Liver (tissue), 9 donors: ENCODE data around the gene SLC66A2. TPM values are rescaled to one million over a fixed set of nuclear protein-coding genes. Genes with fewer than 3 reads are reported as not detected.

Experiments used
- DNase-seq: peaks from one replicate; pipeline ENCODE4 v3.0.0-alpha.2; 2017; ENCODE audit warnings: low spot score
- H3K27ac ChIP-seq, 2 donors: one replicate each; pipeline ENCODE4 v1.7.0; 2013; ENCODE audit warnings: inconsistent platforms in 2 of 2, low read length in 2 of 2, control low read depth in 1 of 2, low read depth in 1 of 2, mild to moderate bottlenecking in 1 of 2
- H3K27me3 ChIP-seq, 4 donors: one replicate each; pipeline versions ENCODE4 v1.6.1 to v1.7.0; 2013; ENCODE audit warnings: low read length in 3 of 4, inconsistent platforms in 1 of 4, mild to moderate bottlenecking in 1 of 4, moderate library complexity in 1 of 4; ENCODE audit not compliant: control insufficient read depth in 4 of 4, insufficient read depth in 4 of 4
- H3K36me3 ChIP-seq, 4 donors: one replicate each; pipeline versions ENCODE4 v1.6.1 to v1.7.0; 2013; ENCODE audit warnings: low read length in 3 of 4, mild to moderate bottlenecking in 3 of 4, low read depth in 1 of 4, moderate library complexity in 1 of 4; ENCODE audit not compliant: control insufficient read depth in 4 of 4, insufficient read depth in 3 of 4
- H3K4me1 ChIP-seq, 4 donors: one replicate each; pipeline versions ENCODE4 v1.6.1 to v1.7.0; 2013; ENCODE audit warnings: low read length in 3 of 4, mild to moderate bottlenecking in 3 of 4, moderate library complexity in 1 of 4; ENCODE audit not compliant: control insufficient read depth in 4 of 4, insufficient read depth in 4 of 4
- H3K4me3 ChIP-seq, 3 donors: one replicate each; pipeline versions ENCODE4 v1.6.1 to v1.7.0; 2013; ENCODE audit warnings: low read length in 3 of 3, control low read depth in 1 of 3, low read depth in 1 of 3, mild to moderate bottlenecking in 1 of 3
- H3K9ac ChIP-seq, 2 donors: one replicate each; pipeline ENCODE4 v1.7.0; 2013; ENCODE audit warnings: low read length in 2 of 2, mild to moderate bottlenecking in 2 of 2, moderate library complexity in 2 of 2, control low read depth in 1 of 2, low read depth in 1 of 2
- H3K9me3 ChIP-seq, 4 donors: one replicate each; pipeline versions ENCODE4 v1.6.1 to v1.7.0; 2013; ENCODE audit warnings: low read length in 3 of 4; ENCODE audit not compliant: control insufficient read depth in 4 of 4
- EGR1 ChIP-seq, 2 donors: IDR thresholded peaks; 2 replicates each; pipeline ENCODE4 v1.6.1; 2016 to 2018; ENCODE audit warnings: antibody characterized with exemption in 2 of 2, low read depth in 2 of 2
- FOXA1 ChIP-seq: IDR thresholded peaks from 2 replicates; pipeline ENCODE4 v1.6.1; 2016; ENCODE audit warnings: antibody characterized with exemption
- FOXA2 ChIP-seq: IDR thresholded peaks from 2 replicates; pipeline ENCODE4 v1.6.1; 2016; ENCODE audit warnings: antibody characterized with exemption
- GABPA ChIP-seq, 2 donors: IDR thresholded peaks in 1 of 2; conservative IDR thresholded peaks in 1 of 2; 2 replicates each; pipeline ENCODE4 v1.6.1; 2016; ENCODE audit warnings: antibody characterized with exemption in 2 of 2, mild to moderate bottlenecking in 1 of 2, moderate library complexity in 1 of 2
- HNF4A ChIP-seq, 2 donors: conservative IDR thresholded peaks; 2 replicates each; pipeline ENCODE4 v1.6.1; 2016; ENCODE audit warnings: antibody characterized with exemption in 2 of 2, mild to moderate bottlenecking in 2 of 2
- HNF4G ChIP-seq: IDR thresholded peaks from 2 replicates; pipeline ENCODE4 v1.6.1; 2016; ENCODE audit warnings: antibody characterized with exemption
- JUND ChIP-seq, 2 donors: IDR thresholded peaks; 2 replicates each; pipeline ENCODE4 v1.6.1; 2016; ENCODE audit warnings: antibody characterized with exemption in 2 of 2
- NR2F2 ChIP-seq: IDR thresholded peaks from 2 replicates; pipeline ENCODE4 v1.6.1; 2016; ENCODE audit warnings: antibody characterized with exemption
- RAD21 ChIP-seq, 2 donors: IDR thresholded peaks; 2 replicates each; pipeline ENCODE4 v1.6.1; 2016; ENCODE audit warnings: antibody characterized with exemption in 2 of 2, mild to moderate bottlenecking in 2 of 2
- RXRA ChIP-seq, 2 donors: IDR thresholded peaks; 2 replicates each; pipeline ENCODE4 v1.6.1; 2017 to 2018; ENCODE audit warnings: antibody characterized with exemption in 2 of 2, mild to moderate bottlenecking in 1 of 2
- SP1 ChIP-seq: IDR thresholded peaks from 2 replicates; pipeline ENCODE4 v1.6.1; 2018; ENCODE audit warnings: antibody characterized with exemption, mild to moderate bottlenecking
- TAF1 ChIP-seq: conservative IDR thresholded peaks from 2 replicates; pipeline ENCODE4 v1.6.1; 2016; ENCODE audit warnings: antibody characterized with exemption, mild to moderate bottlenecking
- YY1 ChIP-seq: IDR thresholded peaks from 2 replicates; pipeline ENCODE4 v1.6.1; 2016; ENCODE audit warnings: antibody characterized with exemption, mild to moderate bottlenecking
- WGBS: extraction: QIAGEN DNeasy Blood & Tissue Kit; methylation state at CpG from one replicate; pipeline ENCODE4 v1.1.7; 2013; 5-methylcytosine and 5-hydroxymethylcytosine counted together
- polyA plus RNA-seq, 2 donors: library from polyadenylated mRNA; stranded (reverse) in 1 of 2; unstranded in 1 of 2; fragments of 200-250 nt in 1 of 2; fragments of >200 nt in 1 of 2; fragmentation: Nextera tagmentation in 1 of 2; extraction: Ambion mirVana in 1 of 2; gene quantifications; one replicate each; pipeline versions ENCODE4 v1.2.1 to v1.2.3, GENCODE V29; 2013 to 2015
- total RNA-seq, 2 donors: library from RNA; depleted of rRNA; stranded (reverse); fragments of >200 nt; gene quantifications; one replicate each; pipeline ENCODE4 v1.2.3, GENCODE V29; 2014
- TF ChIP-seq, protein P1 (sequence below): IDR thresholded peaks from 2 replicates; pipeline ENCODE4 v1.6.1; 2016; ENCODE audit warnings: antibody characterized with exemption
- TF ChIP-seq, protein P2 (sequence below): IDR thresholded peaks from 2 replicates; pipeline ENCODE4 v1.6.1; 2016; ENCODE audit warnings: antibody characterized with exemption, mild to moderate bottlenecking
- TF ChIP-seq, protein P3 (sequence below): fragments of 150-350 bp; IDR thresholded peaks from 2 replicates; pipeline ENCODE4 v1.5.1; 2017; ENCODE audit warnings: improper control_type of control experiment, low read depth, low read length; ENCODE audit not compliant: missing input control
- TF ChIP-seq, protein P4 (sequence below): IDR thresholded peaks from 2 replicates; pipeline ENCODE4 v1.6.1; 2016; ENCODE audit warnings: antibody characterized with exemption
- TF ChIP-seq, protein P5 (sequence below): IDR thresholded peaks from 2 replicates; pipeline ENCODE4 v1.6.1; 2016; ENCODE audit warnings: antibody characterized with exemption
- donor health status: healthy.
- donor health status: healthy.
- donor health status: healthy.
- donor health status: healthy.
- donor health status: healthy.

SLC66A2 gene
- total and polyA plus RNA-seq, 4 donors: 47.8 to 107 (median 67.9) TPM

DNA sequence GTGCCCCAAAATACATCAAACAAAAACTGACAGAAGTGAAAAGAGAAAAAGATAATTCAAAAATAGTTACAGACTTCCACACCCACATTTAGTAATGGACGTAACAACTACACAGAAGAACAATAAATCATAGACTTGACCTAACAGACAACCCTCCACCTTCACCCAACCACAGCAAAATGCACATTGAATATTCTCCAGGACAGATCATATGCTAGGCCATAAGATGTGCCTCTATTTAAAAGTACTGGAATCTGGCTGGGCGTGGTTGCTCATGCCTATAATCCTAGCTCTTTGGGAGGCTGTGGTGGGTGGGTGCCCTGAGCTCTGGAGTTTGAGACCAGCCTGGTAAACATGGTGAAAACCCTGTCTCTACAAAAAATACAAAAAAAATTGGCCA, 20.0 kb downstream of the SLC66A2 start:
- no peak for DNase-seq
- peaks cover 3 to 24% (median 21%) of the 10 kb centered on the region in 4 donors for H3K36me3 ChIP-seq
- H3K9ac ChIP-seq: no peak overlapping the region
- TF ChIP-seq HNF4G (no peak), NR2F2 (no peak), GABPA (IDR thresholded peaks at IDR 0.05 in 1 of 2, conservative IDR thresholded peaks at IDR 0.05 in 1 of 2) (no peak), TAF1 (no peak), RXRA (IDR thresholded peaks at IDR 0.05) (no peak), JUND (IDR thresholded peaks at IDR 0.05) (no peak), FOXA2 (no peak), EGR1 (IDR thresholded peaks at IDR 0.05; ENCODE audit: low read depth in 2 of 2) (no peak), SP1 (no peak), YY1 (no peak), FOXA1 (no peak), RAD21 (IDR thresholded peaks at IDR 0.05) (no peak), HNF4A (conservative IDR thresholded peaks at IDR 0.05) (no peak)
- TF ChIP-seq, protein P1, sequence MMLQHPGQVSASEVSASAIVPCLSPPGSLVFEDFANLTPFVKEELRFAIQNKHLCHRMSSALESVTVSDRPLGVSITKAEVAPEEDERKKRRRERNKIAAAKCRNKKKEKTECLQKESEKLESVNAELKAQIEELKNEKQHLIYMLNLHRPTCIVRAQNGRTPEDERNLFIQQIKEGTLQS: no peak
- TF ChIP-seq, protein P2, sequence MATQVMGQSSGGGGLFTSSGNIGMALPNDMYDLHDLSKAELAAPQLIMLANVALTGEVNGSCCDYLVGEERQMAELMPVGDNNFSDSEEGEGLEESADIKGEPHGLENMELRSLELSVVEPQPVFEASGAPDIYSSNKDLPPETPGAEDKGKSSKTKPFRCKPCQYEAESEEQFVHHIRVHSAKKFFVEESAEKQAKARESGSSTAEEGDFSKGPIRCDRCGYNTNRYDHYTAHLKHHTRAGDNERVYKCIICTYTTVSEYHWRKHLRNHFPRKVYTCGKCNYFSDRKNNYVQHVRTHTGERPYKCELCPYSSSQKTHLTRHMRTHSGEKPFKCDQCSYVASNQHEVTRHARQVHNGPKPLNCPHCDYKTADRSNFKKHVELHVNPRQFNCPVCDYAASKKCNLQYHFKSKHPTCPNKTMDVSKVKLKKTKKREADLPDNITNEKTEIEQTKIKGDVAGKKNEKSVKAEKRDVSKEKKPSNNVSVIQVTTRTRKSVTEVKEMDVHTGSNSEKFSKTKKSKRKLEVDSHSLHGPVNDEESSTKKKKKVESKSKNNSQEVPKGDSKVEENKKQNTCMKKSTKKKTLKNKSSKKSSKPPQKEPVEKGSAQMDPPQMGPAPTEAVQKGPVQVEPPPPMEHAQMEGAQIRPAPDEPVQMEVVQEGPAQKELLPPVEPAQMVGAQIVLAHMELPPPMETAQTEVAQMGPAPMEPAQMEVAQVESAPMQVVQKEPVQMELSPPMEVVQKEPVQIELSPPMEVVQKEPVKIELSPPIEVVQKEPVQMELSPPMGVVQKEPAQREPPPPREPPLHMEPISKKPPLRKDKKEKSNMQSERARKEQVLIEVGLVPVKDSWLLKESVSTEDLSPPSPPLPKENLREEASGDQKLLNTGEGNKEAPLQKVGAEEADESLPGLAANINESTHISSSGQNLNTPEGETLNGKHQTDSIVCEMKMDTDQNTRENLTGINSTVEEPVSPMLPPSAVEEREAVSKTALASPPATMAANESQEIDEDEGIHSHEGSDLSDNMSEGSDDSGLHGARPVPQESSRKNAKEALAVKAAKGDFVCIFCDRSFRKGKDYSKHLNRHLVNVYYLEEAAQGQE: no peak
- TF ChIP-seq, protein P3, sequence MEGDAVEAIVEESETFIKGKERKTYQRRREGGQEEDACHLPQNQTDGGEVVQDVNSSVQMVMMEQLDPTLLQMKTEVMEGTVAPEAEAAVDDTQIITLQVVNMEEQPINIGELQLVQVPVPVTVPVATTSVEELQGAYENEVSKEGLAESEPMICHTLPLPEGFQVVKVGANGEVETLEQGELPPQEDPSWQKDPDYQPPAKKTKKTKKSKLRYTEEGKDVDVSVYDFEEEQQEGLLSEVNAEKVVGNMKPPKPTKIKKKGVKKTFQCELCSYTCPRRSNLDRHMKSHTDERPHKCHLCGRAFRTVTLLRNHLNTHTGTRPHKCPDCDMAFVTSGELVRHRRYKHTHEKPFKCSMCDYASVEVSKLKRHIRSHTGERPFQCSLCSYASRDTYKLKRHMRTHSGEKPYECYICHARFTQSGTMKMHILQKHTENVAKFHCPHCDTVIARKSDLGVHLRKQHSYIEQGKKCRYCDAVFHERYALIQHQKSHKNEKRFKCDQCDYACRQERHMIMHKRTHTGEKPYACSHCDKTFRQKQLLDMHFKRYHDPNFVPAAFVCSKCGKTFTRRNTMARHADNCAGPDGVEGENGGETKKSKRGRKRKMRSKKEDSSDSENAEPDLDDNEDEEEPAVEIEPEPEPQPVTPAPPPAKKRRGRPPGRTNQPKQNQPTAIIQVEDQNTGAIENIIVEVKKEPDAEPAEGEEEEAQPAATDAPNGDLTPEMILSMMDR: no peak
- TF ChIP-seq, protein P4, sequence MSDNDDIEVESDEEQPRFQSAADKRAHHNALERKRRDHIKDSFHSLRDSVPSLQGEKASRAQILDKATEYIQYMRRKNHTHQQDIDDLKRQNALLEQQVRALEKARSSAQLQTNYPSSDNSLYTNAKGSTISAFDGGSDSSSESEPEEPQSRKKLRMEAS: no peak
- TF ChIP-seq, protein P5, sequence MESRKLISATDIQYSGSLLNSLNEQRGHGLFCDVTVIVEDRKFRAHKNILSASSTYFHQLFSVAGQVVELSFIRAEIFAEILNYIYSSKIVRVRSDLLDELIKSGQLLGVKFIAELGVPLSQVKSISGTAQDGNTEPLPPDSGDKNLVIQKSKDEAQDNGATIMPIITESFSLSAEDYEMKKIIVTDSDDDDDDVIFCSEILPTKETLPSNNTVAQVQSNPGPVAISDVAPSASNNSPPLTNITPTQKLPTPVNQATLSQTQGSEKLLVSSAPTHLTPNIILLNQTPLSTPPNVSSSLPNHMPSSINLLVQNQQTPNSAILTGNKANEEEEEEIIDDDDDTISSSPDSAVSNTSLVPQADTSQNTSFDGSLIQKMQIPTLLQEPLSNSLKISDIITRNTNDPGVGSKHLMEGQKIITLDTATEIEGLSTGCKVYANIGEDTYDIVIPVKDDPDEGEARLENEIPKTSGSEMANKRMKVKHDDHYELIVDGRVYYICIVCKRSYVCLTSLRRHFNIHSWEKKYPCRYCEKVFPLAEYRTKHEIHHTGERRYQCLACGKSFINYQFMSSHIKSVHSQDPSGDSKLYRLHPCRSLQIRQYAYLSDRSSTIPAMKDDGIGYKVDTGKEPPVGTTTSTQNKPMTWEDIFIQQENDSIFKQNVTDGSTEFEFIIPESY: no peak
- H3K4me1 ChIP-seq: peaks cover 11 to 33% (median 26%) of the 10 kb centered on the region in 4 donors
- H3K27ac ChIP-seq: no peak overlapping the region
- no peaks in the 10 kb centered on the region for H3K27me3 ChIP-seq
- peaks cover 0 to 3% (median 2%) of the 10 kb centered on the region in 4 donors for H3K9me3 ChIP-seq
- over 99% methylated on average over 2 of the region's 2 CpGs for WGBS
- H3K4me3 ChIP-seq: no peak overlapping the region
